CMK (cell line): ENCODE results near the gene SCUBE2.
"Not testable (repeated sequence)": the region's sequence is repeated elsewhere in the genome, so short reads cannot be mapped to it uniquely, and the experiment has no call there.

Source experiments
- DNase-seq: peaks from one replicate; pipeline ENCODE4 v3.0.0-alpha.2; 2010; ENCODE audit warnings: low read depth

Gene SCUBE2

DNA sequence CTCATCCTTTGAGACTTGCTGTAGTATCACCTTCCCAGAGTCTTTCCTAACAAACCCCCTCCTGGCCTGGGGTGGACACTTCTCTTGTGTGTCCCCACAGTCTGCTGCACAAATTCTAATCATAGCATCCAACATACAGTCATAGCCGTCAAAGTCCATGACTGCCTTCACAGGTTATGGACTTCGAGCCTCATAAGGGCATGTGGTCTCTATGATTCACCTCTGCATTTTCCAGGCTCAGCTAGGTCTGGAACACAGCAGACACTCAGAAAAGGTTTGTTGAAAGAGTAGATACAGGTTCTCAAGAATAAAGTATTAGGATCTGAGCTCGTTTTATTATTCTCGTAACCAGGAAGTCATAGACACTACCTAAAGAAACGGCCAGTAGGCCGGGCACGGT is 13.2 kb upstream of the SCUBE2 start:
- no peak for DNase-seq

DNA sequence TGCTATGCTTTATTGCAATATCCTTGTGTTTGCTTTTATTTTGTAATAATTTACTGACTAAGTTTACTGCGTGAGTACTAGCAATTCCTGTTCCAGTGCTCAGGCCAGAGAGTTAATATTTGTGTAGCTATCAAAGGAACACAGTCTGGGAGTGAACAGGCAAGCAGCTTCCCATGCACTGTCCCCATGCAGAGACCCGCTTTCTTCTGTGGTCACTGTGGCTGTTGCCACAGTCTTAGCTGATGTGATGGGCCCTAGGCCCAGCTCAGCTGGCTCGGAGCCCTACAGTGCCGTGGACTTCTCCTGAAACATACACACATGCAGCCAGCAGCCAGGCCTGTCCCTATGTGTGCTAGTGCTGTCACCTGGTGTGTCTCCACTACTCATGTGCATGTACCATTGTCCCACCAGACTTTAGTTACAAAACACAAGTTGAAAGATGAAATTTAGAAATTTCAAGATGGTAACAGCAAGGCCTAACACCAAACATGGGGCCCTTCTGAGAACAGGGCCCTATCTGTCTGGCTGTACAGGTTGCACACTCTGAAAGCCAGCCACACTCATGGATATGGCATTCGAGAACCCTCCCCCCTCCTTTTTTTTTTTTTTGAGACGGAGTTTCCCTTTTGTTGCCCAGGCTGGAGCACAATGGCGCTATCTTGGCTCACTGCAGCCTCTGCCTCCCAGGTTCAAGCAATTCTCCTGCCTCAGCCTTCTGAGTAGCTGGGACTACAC is 12.3 kb upstream of the SCUBE2 start:
- DNase-seq: no peak

DNA sequence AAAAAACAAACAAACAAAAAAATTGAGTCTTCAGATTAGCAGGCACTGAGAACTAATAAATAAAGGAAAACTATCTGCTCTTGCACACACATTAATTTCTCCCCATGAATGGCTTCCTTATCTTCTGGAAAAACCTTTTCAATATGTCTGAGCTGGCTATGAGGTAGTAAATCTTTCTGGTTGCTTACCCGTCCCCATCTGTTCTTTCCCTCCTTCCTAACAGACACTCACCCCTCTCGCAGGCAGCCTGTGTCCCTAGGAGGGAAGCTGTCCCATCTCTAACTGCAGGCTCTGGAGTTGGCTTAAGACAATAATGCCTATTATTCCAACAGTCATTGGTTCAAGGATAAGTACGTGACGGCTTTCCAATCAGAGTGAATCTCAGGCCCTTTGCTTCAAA is 8.2 kb upstream of the SCUBE2 start:
- no peak for DNase-seq

DNA sequence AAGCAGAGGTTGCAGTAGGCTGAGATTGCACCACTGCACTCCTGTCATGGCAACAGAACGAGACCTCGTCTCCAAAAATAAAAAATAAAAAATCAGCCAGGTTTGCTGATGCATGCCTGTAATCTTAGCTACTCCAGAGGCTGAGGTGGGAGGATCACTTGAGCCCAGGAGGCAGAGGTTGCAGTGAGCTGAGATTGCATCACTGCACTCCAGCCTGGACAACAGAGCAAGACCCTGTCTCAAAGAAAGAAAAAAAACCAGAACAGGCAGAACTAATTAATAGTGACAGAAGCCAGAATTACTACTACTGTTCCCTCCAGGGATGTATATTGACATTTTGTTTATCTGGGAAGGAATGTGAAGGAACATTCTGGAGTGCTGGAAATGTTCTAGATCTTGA is 7.1 kb upstream of the SCUBE2 start:
- not testable (repeated sequence) for DNase-seq

DNA sequence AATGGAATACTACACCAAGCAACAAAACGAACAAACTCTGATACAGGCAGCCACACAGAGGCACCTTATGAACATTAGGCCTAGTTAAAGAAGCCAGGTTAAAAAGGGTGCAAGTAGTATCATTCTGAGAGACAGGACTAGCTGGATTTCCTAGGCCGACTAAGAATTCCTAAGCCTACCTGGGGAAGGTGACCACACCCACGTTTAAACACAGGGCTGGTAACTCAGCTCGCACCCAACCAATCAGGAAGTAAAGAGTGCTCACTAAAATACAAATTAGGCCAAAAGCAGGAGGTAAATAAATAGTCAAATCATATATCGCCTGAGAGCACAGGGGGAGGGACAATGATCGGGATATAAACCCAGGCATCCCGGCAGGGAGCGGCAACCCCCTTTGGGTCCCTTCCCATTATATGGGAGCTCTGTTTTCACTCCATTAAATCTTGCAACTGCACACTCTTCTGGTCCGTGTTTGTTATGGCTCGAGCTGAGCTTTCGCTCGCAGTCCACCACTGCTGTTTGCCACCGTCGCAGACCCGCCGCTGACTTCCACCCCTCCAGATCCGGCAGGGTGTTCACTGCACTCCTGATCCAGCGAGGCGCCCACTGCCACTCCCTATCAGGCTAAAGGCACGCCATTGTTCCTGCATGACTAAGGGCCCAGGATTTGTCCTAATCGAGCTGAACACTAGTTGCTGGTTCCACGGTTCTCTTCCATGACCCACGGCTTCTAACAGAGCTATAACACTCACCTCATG is 6.0 kb upstream of the SCUBE2 start:
- not testable (repeated sequence) for DNase-seq

DNA sequence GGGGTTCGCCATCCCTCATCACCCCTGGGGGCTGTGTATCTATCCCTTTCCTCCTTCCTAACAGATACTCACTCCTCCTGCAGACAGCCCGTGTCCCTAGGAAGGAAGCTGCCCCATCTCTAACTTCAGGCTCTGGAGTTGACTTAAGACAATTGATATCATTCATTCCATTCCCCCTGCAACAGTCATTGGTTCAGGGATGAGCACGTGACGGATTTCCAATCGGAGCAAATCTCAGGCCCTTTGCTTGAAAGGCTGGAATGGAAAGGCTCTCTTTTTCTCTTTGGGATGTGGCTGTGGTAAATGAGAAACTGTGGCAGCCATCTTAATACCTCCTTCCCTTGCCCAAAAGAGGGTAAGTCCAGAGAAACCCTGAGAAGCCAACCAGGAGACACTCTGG is 5.0 kb upstream of the SCUBE2 start:
- DNase-seq: no peak

DNA sequence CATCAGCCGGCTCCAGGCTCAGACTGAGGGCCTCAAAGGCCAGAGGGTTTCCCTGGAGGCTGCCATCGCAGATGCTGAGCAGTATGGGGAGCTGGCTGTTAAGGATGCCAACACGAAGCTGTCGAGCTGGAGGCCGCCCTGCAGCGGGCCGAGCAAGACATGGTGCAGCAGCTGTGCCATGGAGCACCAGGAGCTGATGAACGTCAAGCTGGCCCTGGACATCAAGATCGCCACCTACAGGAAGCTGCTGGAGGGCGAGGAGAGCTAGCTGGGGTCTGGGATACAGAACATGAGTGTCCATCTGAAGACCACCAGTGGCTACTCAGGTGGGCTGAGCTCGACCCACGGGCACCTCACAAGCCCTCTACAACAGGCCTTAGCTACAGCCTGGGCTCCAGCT is 4.0 kb upstream of the SCUBE2 start:
- DNase-seq: no peak

DNA sequence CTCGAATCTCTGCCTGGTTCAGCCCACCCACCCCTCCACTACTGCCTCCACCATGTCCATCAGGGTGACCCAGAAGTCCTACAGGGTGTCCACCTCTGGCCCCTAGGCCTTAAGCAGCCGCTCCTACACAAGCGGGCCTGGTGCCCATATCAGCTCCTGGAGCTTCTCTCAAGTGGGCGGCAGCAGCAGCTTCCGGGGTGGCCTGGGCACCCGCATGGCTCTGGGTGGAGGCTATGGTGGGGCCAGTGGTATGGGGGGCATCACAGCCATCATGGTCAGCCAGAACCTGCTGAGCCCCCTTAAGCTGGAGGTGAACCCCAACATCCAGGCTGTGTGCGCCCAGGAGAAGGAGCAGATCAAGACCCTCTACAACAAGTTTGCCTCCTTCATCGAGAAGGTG is 3.0 kb upstream of the SCUBE2 start:
- DNase-seq: no peak

DNA sequence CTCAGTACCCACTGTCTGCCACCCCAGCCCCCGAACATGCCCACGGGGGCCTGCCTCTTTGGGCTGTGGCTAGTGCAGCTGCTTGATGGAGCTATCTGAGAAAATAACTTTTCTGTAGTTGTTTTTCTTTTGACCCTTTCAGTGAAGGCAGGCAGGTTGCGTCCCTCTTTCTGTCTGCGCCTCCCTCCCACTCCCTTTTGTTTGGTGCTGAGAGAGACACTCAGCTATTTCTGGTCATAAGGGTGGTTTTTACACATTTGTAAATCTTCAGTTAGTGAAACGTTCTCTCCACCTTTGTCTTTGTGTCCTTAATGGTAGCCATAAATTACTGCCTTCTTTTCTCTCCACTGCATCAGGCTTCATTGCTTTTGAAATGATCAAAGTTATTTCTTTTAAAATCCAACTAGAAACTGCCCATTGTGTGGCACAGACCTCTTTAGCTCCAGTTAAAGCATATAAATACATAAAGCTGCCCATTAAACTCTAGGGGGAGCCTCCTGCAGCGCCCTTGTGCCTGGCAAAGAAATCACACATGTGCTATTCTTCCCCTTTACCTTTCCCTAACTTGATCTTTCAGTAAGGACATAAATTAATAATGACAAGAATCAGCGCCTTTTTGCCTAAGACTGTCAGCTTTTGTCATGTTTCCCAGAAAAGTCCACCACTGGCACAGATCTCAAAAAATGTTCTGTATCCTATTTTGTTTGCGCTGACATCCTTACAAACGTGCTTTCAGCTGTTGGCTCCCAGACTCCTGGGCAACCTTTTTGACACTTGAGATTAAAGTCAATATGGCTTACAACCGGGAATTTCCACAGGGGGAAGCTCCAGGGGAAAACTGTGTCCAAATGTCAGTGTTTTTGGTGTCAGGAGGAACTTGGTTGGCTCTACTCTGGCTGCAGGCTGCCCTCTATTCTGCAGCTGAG is 1.7 kb upstream of the SCUBE2 start:
- no peak for DNase-seq

DNA sequence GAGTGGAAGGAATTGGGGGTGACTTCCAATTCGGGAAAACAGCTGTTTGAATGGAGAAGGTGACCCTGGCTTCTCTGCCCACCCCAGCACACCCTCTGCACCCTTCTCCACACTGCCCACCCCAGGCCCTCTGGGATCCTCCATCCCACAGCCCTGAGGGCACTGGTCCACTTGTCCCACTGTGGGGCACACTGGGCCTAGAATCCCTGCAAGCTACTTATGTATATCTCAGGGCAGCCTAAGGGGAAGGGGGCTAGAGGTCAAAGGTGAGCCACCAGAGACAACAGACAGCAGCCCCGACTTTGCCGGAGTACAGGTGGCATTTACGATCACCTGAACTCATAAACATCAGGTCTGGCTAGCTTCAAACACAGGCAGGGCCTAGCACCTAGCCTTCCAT is 673 bp upstream of the SCUBE2 start:
- no peak for DNase-seq

DNA sequence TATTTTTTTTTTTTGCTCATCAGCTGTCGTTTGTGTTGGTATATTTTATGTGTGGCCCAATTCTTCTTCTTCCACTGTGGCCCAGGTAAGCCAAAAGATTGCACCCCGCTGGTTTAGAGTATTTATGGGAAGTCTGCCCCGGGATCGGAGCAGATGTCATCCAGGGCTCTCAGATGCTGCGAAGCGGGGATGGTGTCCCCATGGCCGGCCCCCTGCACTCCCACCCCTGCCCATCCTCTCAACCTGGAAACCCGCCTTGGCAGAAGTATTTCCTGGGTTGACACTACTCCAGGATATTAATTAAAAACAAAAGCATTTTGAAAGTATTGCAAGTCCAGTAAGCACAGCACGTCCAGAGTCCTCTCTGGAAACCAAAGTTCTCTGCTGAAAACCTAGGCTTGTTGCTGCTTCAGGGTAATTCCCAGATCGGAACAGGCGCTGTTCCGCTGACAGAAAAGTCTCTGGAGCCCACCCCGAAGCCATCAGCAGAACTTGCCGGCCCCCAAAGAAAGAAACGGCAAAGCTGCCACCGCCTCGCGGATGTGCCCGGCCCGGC is 833 bp downstream of the SCUBE2 start:
- no peak for DNase-seq

DNA sequence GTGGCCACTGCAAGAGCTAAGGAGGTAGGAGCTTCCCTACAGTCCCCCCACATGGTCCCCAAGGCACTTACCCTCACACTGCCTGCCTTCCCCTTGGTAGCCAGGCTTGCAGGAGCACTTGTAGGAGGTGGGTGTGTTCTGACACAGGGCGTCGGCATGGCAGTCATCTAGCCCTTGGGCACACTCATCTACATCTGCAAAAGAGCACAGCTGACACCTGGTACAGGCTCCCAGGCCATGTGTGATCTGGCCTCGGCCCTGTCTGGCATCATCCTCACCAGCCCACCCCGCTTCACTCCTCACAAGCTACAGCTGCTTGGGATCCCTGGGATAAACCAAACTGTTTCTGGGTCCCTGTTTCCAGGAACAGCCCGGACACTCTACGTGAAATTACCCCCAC is 1.8 kb downstream of the SCUBE2 start:
- no peak for DNase-seq

DNA sequence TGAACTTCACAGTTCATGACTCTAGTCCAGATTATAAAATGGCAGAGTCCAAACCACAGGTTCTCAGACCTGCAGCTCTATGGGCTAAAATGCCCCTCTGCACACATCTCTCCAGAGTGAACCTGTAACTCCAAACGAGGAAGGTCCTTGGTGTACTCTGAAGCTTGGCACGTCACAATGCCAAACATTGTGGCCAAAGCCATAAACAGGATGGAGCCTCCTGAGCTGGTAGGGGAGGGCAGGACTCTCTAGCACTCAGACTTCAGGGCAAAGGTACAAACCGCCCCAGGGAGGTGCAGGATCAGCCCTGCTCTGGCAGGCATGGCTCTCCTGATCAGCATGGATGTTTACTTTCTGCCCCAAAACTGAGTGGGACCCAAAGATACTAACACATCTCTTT is 2.3 kb downstream of the SCUBE2 start:
- no peak for DNase-seq

DNA sequence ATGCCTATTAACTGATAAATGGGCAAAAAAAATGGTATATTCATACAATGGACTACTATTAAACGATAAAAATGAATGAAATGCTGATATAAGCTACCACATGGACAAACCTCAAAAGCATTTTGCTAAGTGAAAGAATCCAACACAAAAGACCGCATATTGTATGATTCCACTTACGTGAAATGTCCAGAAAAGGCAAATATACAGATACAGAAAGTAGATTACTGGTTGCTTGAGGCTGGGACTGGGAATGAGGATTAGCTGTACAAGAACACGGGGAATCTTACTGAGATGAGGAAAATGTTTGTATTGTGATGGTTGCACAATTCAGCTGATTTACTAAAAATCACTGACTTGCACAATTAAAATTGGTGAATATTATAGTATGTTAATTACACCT is 8.8 kb downstream of the SCUBE2 start:
- no peak for DNase-seq

DNA sequence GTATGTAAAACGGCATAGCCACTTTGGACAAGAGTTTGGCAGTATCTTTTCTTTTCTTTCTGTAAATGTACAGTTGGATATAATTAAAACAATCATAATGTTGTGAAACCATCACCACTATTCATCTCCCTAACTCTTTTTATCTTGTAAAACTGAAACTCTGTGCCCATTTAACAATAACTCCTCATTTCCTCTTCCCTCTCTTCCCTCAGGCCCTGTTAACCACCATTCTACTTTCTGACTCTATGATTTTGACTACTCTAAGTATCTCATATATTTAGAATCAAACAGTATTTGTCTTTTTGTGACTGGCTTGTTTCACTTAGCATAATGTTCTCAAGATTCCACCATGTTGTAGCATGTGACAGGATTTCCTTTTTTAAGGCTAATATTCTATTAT is 10.2 kb downstream of the SCUBE2 start:
- no peak for DNase-seq

DNA sequence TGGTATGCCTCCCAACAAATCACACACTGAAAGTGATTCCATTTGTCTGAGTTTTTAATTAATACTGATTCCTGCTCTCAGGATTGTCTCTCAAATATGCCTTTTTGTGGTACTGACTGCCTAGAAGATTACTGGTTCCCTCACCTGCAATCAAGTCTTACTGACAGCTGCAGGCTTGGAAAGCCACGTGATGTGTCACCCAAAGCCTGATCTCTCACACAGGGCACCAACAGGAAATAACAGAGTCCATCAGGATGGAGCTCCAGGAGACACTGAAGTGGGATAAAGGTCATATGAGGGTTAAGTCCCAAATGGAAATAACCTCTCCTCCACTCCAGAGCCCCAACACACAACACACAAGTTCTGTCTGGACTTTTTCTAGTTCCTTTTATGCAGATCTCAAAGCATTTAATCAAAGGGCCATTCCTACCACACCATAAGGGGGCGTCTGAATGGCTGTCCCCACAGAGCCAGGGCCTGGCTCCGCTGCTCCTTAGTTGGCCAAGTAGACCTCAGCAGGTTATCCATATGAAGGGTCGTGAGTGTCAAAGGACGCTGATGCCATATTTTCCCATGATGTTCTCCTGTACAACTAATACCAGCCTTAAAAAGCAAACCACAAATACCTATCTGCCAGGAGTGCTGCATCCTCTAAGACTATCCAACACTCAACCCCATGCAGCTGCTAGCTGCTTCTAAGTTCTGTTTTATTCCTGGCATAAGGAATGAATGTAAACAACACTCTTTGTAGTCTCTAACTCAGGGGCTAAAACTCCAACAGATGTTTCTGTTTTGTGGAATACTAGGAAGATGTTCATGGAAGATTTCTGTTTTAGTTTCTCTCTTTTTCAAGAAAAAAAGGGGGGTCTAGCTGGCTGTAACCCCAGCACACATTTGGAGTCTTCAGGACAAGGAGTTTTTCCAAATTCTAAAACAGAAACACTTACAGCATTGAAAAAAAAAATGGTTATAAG is 13.0 kb downstream of the SCUBE2 start:
- no peak for DNase-seq

DNA sequence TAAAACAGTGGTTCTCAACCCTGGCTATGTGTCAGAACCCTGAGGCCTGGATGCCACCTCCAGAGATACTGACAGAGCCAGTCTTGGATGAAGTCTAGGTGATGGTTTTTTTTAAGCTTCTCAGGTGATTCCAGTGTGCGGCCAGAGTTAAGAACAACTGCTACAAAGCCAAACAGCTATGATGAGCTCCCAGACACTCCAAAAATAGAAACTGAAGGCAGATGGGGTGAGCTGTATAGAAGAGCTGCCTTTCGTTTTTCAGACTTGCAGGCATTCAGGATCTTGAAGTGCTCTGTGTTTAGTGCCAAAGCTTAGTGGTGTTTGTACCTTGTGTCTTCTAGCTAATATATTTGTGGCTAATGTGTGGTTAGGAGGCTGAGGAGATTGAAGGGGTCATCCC is 14.2 kb downstream of the SCUBE2 start:
- DNase-seq: no peak

DNA sequence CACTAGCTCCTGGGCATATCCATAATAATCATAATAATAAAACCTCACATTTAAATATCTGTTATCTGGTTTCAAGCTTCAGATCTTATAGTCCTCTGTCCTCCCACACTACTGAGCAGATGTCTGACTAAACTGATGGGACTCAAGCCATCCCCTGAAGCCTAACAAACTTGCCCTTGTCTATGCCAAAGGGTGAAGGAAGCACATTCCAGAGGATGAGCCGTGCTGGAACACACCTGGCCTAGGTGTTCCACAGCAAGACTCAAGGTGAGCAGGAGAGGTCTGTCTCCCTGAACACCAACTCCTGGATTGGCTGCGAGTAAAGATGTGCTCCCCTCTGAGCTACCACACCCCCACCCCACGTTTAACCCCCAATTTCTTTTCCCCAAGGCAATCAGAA is 14.7 kb downstream of the SCUBE2 start:
- no peak for DNase-seq

DNA sequence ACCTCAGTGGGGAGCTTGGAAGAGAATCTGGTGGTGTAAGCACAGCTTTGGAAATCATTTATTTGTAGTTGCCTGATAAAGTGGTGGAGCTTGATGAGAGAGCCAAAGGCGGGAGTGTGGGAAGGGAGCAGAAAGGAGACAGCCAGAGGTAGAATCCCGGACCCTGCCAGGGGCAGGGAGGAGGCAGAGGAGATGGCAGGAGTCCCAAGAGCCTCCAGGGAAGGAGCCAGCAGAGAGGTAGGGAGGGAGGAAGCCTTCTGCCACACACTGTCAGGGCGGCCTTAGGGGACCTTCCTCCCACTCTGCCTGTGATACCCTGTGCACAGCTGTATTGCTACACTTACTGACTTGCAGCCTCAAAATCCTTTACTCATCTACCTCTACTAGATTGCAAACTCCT is 15.4 kb downstream of the SCUBE2 start:
- DNase-seq: no peak

DNA sequence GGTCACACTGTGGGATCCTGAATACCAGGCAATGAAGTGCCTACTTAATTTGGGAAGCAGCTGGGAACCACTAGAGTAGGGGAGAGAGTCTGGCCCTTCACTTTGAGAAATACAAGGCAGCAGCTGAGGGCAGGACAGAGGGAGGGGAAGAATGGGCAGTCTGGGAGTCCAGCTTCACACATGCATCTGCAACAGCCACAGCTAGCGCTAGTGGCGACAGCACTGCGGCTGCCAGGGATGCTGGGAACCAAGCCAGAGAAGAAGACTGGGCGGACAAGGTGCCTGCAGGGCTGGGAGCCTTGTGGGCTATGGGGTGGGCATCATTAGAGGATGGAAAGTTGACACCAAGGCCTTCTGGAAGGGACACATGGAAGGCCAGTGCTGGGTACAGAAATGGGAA is 15.8 kb downstream of the SCUBE2 start:
- no peak for DNase-seq

DNA sequence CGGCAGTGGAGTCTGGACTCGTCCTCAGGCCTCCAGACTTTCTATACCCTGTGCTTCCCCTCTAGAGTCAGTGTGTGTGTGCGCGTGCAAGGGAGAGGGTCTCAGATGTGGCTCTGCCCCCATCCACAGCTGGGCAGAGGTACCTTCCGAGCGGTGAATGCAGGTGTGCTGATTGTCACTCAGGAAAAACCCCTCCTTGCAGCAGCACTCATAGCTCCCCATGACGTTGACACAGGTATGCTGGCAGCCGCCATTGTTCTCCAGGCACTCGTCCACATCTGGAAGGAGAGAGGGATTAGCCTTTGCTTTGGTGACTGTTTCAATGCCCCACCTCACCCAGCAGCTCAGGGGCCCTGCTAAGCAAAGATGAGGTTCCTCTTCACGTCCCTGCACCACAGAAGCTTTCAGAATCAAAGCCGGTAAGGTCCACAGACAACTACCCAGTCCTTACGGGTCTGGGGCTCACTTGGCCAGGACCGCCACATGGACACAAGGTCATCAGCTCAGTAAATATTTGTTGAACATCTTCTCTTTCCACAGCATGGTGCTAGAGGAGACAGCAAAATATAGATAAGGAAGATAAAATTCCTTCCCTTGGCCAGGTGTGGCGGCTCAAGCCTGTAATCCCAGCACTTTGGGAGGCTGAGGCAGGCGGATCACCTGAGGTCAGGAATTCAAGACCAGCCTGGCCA is 16.9 kb downstream of the SCUBE2 start:
- no peak for DNase-seq
